Liver (tissue), 9 donors: Measurements from ENCODE around the gene PLEKHB2. TPM values are rescaled to one million over a fixed set of nuclear protein-coding genes. Genes with fewer than 3 reads are reported as not detected.

Experiments used
- DNase-seq: peaks from one replicate; pipeline ENCODE4 v3.0.0-alpha.2; 2017; ENCODE audit warnings: low spot score
- H3K27ac ChIP-seq, 2 donors: one replicate each; pipeline ENCODE4 v1.7.0; 2013; ENCODE audit warnings: inconsistent platforms in 2 of 2, low read length in 2 of 2, control low read depth in 1 of 2, low read depth in 1 of 2, mild to moderate bottlenecking in 1 of 2
- H3K27me3 ChIP-seq, 4 donors: one replicate each; pipeline versions ENCODE4 v1.6.1 to v1.7.0; 2013; ENCODE audit warnings: low read length in 3 of 4, inconsistent platforms in 1 of 4, mild to moderate bottlenecking in 1 of 4, moderate library complexity in 1 of 4; ENCODE audit not compliant: control insufficient read depth in 4 of 4, insufficient read depth in 4 of 4
- H3K36me3 ChIP-seq, 4 donors: one replicate each; pipeline versions ENCODE4 v1.6.1 to v1.7.0; 2013; ENCODE audit warnings: low read length in 3 of 4, mild to moderate bottlenecking in 3 of 4, low read depth in 1 of 4, moderate library complexity in 1 of 4; ENCODE audit not compliant: control insufficient read depth in 4 of 4, insufficient read depth in 3 of 4
- H3K4me1 ChIP-seq, 4 donors: one replicate each; pipeline versions ENCODE4 v1.6.1 to v1.7.0; 2013; ENCODE audit warnings: low read length in 3 of 4, mild to moderate bottlenecking in 3 of 4, moderate library complexity in 1 of 4; ENCODE audit not compliant: control insufficient read depth in 4 of 4, insufficient read depth in 4 of 4
- H3K4me3 ChIP-seq, 3 donors: one replicate each; pipeline versions ENCODE4 v1.6.1 to v1.7.0; 2013; ENCODE audit warnings: low read length in 3 of 3, control low read depth in 1 of 3, low read depth in 1 of 3, mild to moderate bottlenecking in 1 of 3
- H3K9ac ChIP-seq, 2 donors: one replicate each; pipeline ENCODE4 v1.7.0; 2013; ENCODE audit warnings: low read length in 2 of 2, mild to moderate bottlenecking in 2 of 2, moderate library complexity in 2 of 2, control low read depth in 1 of 2, low read depth in 1 of 2
- H3K9me3 ChIP-seq, 4 donors: one replicate each; pipeline versions ENCODE4 v1.6.1 to v1.7.0; 2013; ENCODE audit warnings: low read length in 3 of 4; ENCODE audit not compliant: control insufficient read depth in 4 of 4
- EGR1 ChIP-seq, 2 donors: IDR thresholded peaks; 2 replicates each; pipeline ENCODE4 v1.6.1; 2016 to 2018; ENCODE audit warnings: antibody characterized with exemption in 2 of 2, low read depth in 2 of 2
- FOXA1 ChIP-seq: IDR thresholded peaks from 2 replicates; pipeline ENCODE4 v1.6.1; 2016; ENCODE audit warnings: antibody characterized with exemption
- GABPA ChIP-seq, 2 donors: IDR thresholded peaks in 1 of 2; conservative IDR thresholded peaks in 1 of 2; 2 replicates each; pipeline ENCODE4 v1.6.1; 2016; ENCODE audit warnings: antibody characterized with exemption in 2 of 2, mild to moderate bottlenecking in 1 of 2, moderate library complexity in 1 of 2
- JUND ChIP-seq, 2 donors: IDR thresholded peaks; 2 replicates each; pipeline ENCODE4 v1.6.1; 2016; ENCODE audit warnings: antibody characterized with exemption in 2 of 2
- MAX ChIP-seq: IDR thresholded peaks from 2 replicates; pipeline ENCODE4 v1.6.1; 2016; ENCODE audit warnings: antibody characterized with exemption
- NR2F2 ChIP-seq: IDR thresholded peaks from 2 replicates; pipeline ENCODE4 v1.6.1; 2016; ENCODE audit warnings: antibody characterized with exemption
- RXRA ChIP-seq, 2 donors: IDR thresholded peaks; 2 replicates each; pipeline ENCODE4 v1.6.1; 2017 to 2018; ENCODE audit warnings: antibody characterized with exemption in 2 of 2, mild to moderate bottlenecking in 1 of 2
- YY1 ChIP-seq: IDR thresholded peaks from 2 replicates; pipeline ENCODE4 v1.6.1; 2016; ENCODE audit warnings: antibody characterized with exemption, mild to moderate bottlenecking
- ZBTB33 ChIP-seq: IDR thresholded peaks from 2 replicates; pipeline ENCODE4 v1.6.1; 2016; ENCODE audit warnings: antibody characterized with exemption
- WGBS: extraction: QIAGEN DNeasy Blood & Tissue Kit; methylation state at CpG from one replicate; pipeline ENCODE4 v1.1.7; 2013; 5-methylcytosine and 5-hydroxymethylcytosine counted together
- polyA plus RNA-seq, 2 donors: library from polyadenylated mRNA; stranded (reverse) in 1 of 2; unstranded in 1 of 2; fragments of 200-250 nt in 1 of 2; fragments of >200 nt in 1 of 2; fragmentation: Nextera tagmentation in 1 of 2; extraction: Ambion mirVana in 1 of 2; gene quantifications; one replicate each; pipeline versions ENCODE4 v1.2.1 to v1.2.3, GENCODE V29; 2013 to 2015
- total RNA-seq, 2 donors: library from RNA; depleted of rRNA; stranded (reverse); fragments of >200 nt; gene quantifications; one replicate each; pipeline ENCODE4 v1.2.3, GENCODE V29; 2014
- TF ChIP-seq, protein P1 (sequence below): IDR thresholded peaks from 2 replicates; pipeline ENCODE4 v1.6.1; 2016; ENCODE audit warnings: antibody characterized with exemption
- TF ChIP-seq, protein P2 (sequence below): IDR thresholded peaks from 2 replicates; pipeline ENCODE4 v1.6.1; 2016; ENCODE audit warnings: antibody characterized with exemption, mild to moderate bottlenecking
- TF ChIP-seq, protein P3 (sequence below): fragments of 150-350 bp; IDR thresholded peaks from 2 replicates; pipeline ENCODE4 v1.5.1; 2017; ENCODE audit warnings: improper control_type of control experiment, low read depth, low read length; ENCODE audit not compliant: missing input control
- donor health status: healthy.
- donor health status: healthy.
- donor health status: healthy.
- donor health status: healthy.
- donor health status: healthy.

Gene PLEKHB2
- total RNA-seq: 10 to 100 TPM; 26.6 to 34.9 TPM
- 10 to 100 TPM in 1 of 2 donors, 1 to 10 TPM in 1; 8.6 to 11.0 TPM for polyA plus RNA-seq

DNA sequence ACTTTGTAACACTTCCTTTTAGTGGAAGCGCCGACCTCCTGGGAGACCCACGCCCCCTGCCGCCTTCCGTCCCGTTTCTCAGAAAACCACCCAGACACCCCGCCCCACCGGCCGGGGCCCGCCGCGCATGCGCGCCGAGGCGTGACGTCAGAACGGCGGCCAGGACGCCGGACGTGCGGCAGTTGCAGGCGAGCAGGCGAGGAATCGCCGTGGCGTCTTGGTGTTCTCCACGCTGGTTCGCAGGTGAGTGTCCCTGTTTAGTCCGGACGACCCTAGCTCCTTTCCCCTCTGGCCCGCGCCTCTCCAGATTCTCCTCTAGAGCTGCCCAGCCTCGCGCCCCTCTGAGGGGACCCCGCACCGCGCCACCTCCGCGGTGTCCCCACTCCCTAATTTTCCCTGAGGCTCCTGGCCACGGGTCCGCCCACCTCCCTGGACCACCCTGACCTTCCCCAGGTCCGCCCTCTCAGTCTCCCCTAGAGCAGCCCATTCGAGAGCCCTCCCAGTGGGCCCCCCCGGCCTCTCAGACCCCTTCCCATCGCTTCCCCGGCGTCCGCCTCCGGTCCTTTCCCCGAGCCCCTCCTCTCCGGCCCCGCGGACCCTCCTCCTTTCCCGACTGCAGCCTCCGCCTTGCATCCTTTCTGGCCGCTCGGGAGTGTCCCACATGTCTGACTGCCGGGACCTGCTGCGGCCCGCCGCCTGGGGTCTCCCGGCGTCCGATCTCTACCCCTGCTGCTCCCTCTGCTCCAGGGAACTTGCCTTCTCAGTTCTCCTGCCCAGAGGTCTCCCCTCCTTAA lies at the start of gene PLEKHB2:
TSS of gene PLEKHB2 (plus strand) at position 181 of the 794 bp plus-strand sequence. CDS start 15,606 bp downstream, outside the sequence.
- no peak for TF ChIP-seq NR2F2
- peak in 1 of 2 donors; percentile 54 for TF ChIP-seq GABPA (IDR thresholded peaks at IDR 0.05 in 1 of 2, conservative IDR thresholded peaks at IDR 0.05 in 1 of 2)
- Histone ChIP-seq H3K4me1 (peaks cover 0 to 19% (median 11%) of the 10 kb centered on the region in 4 donors), H3K27me3 (no peaks in the 10 kb centered on the region), H3K9me3 (no peaks in the 10 kb centered on the region), H3K36me3 (no peaks in the 10 kb centered on the region), H3K4me3 (peak within 1 kb of the TSS; percentile 65 to 79 (median 79)), H3K27ac (peak within 1 kb of the TSS; percentile 93 to 97), H3K9ac (peak within 1 kb of the TSS; percentile 67 to 75)
- WGBS: under 1% methylated on average over 66 of the region's 66 CpGs
- peak; percentile 96 for DNase-seq

DNA sequence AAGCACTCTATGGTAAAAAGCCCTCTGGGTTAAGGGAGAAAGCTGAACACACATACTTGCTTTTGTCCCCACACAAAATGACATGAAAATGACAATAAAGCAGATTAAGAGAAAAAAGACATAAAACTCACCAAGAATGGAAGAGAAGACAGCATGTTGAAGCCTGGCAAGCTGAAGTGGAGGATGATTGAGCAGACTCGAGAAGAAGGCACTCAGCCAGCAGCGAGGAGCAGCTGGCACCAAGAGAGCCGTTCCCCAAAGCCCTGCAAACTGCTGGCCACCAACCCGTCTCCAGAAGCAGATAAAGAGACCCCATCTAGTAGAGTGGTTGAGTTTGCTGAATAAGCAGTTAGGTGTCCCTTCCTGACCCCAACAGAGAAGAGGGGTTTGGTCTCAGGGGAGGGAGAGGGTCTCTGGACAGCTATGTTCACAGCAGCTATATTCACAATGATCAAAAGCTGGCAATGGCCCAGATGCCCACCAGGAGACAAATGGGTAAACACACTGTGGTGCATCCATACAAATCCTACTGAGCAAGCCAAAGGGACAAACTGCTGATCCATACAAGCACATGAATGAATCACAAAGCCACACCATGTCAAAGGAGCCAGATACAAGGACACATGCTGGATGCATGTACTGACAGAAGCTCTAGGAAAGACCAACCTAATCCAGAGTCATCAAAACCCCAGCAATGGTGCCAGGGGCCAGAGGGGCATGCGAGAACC lies 48.8 kb upstream of the PLEKHB2 start:
- no peak overlapping the region for H3K4me3 ChIP-seq
- 83% methylated on average over 5 of the region's 5 CpGs for WGBS
- H3K27ac ChIP-seq: no peak overlapping the region
- no peaks in the 10 kb centered on the region for H3K9me3 ChIP-seq
- no peaks in the 10 kb centered on the region for H3K27me3 ChIP-seq
- TF ChIP-seq, protein P1, sequence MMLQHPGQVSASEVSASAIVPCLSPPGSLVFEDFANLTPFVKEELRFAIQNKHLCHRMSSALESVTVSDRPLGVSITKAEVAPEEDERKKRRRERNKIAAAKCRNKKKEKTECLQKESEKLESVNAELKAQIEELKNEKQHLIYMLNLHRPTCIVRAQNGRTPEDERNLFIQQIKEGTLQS: no peak
- TF ChIP-seq RXRA (IDR thresholded peaks at IDR 0.05): no peak
- TF ChIP-seq ZBTB33: no peak
- no peak for TF ChIP-seq NR2F2
- TF ChIP-seq, protein P2, sequence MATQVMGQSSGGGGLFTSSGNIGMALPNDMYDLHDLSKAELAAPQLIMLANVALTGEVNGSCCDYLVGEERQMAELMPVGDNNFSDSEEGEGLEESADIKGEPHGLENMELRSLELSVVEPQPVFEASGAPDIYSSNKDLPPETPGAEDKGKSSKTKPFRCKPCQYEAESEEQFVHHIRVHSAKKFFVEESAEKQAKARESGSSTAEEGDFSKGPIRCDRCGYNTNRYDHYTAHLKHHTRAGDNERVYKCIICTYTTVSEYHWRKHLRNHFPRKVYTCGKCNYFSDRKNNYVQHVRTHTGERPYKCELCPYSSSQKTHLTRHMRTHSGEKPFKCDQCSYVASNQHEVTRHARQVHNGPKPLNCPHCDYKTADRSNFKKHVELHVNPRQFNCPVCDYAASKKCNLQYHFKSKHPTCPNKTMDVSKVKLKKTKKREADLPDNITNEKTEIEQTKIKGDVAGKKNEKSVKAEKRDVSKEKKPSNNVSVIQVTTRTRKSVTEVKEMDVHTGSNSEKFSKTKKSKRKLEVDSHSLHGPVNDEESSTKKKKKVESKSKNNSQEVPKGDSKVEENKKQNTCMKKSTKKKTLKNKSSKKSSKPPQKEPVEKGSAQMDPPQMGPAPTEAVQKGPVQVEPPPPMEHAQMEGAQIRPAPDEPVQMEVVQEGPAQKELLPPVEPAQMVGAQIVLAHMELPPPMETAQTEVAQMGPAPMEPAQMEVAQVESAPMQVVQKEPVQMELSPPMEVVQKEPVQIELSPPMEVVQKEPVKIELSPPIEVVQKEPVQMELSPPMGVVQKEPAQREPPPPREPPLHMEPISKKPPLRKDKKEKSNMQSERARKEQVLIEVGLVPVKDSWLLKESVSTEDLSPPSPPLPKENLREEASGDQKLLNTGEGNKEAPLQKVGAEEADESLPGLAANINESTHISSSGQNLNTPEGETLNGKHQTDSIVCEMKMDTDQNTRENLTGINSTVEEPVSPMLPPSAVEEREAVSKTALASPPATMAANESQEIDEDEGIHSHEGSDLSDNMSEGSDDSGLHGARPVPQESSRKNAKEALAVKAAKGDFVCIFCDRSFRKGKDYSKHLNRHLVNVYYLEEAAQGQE: no peak
- no peak for TF ChIP-seq MAX
- TF ChIP-seq EGR1 (IDR thresholded peaks at IDR 0.05; ENCODE audit: low read depth in 2 of 2): no peak
- TF ChIP-seq YY1: no peak
- TF ChIP-seq, protein P3, sequence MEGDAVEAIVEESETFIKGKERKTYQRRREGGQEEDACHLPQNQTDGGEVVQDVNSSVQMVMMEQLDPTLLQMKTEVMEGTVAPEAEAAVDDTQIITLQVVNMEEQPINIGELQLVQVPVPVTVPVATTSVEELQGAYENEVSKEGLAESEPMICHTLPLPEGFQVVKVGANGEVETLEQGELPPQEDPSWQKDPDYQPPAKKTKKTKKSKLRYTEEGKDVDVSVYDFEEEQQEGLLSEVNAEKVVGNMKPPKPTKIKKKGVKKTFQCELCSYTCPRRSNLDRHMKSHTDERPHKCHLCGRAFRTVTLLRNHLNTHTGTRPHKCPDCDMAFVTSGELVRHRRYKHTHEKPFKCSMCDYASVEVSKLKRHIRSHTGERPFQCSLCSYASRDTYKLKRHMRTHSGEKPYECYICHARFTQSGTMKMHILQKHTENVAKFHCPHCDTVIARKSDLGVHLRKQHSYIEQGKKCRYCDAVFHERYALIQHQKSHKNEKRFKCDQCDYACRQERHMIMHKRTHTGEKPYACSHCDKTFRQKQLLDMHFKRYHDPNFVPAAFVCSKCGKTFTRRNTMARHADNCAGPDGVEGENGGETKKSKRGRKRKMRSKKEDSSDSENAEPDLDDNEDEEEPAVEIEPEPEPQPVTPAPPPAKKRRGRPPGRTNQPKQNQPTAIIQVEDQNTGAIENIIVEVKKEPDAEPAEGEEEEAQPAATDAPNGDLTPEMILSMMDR: no peak
- TF ChIP-seq GABPA (IDR thresholded peaks at IDR 0.05 in 1 of 2, conservative IDR thresholded peaks at IDR 0.05 in 1 of 2): no peak
- TF ChIP-seq FOXA1: no peak
- TF ChIP-seq JUND (IDR thresholded peaks at IDR 0.05): no peak
- no peak overlapping the region for H3K9ac ChIP-seq
- H3K36me3 ChIP-seq: peaks cover 2 to 56% (median 49%) of the 10 kb centered on the region in 4 donors
- no peak for DNase-seq
- H3K4me1 ChIP-seq: no peaks in the 10 kb centered on the region
